HG02623 (cell line): ENCODE measurements around the gene OSCP1.

Experiments
- ATAC-seq: cut with Tn5 transposase; IDR thresholded peaks from one replicate; pipeline ENCODE4 v1.9.1; 2021; ENCODE audit warnings: moderate library complexity; ENCODE audit not compliant: unreplicated experiment

Gene OSCP1

DNA sequence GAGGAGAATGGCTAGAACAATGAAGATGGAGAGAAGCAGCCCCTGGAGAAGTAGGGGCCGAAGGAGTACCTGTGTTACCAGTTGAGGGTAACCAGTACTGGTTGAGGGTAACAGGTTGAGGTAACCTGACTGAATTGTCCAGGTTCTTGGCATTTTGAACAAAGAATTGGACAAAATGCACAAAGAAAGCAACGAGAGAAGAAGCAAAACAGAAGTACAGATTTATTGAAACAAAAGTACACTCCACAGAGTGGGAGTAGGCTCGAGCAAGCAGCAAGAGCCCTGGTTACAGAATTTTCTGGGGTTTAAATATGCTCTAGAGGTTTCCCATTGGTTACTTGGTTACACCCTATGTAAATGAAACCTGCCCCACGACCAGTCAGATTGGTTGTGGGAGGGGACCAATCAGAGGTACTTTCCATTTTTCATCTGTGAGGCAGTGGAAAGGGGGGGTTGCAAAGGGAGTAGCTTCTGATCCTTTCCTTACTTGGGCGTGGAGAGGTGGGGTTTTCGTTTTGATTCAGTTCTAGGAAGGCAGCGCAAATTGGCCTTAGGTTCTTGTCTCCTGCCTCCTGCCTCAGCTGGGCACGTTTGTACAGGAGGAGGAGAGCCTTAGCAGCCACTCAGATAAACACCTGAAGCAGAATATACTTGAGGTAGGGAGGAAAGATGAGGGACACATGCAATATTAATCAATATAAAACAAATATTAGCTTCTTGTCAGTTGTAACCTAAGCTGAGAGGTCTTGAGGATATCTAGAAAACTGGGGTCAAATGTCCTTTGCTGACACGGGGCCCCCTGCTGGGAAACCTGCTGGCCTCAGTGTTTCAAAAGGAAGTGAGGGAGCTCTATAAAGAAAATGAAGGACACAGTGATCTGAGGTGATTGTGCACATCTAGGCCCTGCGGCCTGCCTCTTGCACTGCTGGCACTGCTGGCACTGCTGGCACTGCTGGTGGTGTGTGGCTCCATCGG, 38.3 kb downstream of the OSCP1 start:
- ATAC-seq: no peak

DNA sequence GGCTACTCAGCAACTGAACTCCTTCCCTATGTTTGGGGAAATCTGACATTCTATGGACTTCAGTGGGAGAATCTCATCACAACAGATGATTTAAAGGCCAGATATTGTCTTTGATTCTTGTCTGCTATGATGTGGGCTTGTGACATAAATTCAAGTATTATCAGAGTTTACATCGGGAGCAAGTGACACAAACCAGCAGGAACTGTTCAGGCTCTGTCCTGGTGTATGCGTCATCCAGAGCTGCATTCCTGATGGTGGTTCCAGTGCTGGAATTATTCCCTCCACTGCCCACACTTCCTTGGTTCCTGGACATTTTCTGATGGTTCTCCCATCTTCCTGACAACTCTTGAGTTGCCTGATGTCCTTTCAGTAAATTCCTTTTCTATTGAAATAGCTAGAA, 41.8 kb downstream of the OSCP1 start:
- no peak for ATAC-seq

DNA sequence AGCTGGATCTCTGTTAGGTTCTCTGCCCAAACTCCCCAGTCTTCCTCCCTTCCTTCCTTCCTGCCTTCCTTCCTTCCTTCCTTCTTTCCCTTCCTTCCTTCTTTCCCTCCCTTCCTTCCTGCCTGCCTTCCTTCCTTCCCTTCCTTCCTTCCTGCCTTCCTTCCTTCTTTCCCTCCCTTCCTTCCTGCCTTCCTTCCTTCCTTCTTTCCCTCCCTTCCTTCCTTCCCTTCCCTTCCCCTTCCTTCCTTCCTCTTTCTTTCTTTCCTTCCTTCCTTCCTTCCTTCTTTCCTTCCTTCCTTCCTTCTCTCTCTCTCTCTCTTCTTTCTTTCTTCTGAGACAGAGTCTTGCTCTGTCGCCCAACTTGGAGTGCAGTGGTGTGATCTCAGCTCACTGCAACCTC, 43.8 kb downstream of the OSCP1 start:
- no peak for ATAC-seq

DNA sequence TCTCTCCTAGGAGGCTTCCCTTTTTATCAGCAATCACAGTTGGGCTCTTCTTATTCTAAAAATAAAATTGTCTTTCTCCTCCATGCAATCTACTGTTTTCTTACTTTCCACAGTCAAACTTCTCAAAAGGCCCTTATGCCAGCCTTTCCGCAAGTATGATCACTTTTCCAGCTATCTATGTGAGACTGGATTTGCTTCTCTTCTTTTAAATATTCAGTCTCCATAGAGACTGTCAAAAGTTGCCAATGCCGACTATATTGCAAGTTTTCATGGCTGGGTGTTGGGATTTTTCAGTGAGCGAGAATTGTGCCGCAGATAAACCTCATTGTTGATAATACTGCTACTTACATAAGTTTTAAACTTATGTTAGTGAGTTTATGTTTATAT, 47.8 kb downstream of the OSCP1 start:
- ATAC-seq: no peak

GRCh38 chr1:36401602-36402503, 48.4 kb downstream of the OSCP1 start:
- no peak for ATAC-seq

- ATAC-seq: peak; percentile 56
Measured at GRCh38 chr1:36400825-36401601, 49.2 kb downstream of the OSCP1 start.

DNA sequence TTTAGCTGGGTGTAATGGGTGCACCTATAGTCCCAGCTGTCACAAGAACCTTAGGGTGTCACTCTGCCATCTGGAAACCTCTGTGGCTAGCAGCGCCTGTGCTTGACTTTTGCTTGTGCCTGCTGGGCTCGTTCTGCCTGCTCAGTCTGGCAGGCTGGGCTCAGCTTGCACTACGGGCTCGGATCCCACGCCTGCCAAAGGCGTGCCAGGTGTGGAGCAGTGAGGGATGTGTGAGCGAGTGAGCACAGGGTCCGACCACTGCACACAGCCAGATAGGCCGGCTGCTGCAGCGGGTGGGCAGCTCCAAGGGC, 49.8 kb downstream of the OSCP1 start:
- no peak for ATAC-seq

GRCh38 chr1:36398370-36398977, 51.8 kb downstream of the OSCP1 start:
- ATAC-seq: no peak

- ATAC-seq: peak; percentile 52
Measured at GRCh38 chr1:36397378-36398230, 52.6 kb downstream of the OSCP1 start, which contains the start of gene LSM10. TSS of gene LSM10 (minus strand) at chr1:36397908. CDS start at chr1:36394129, 3,779 bp downstream.

GRCh38 chr1:36397083-36397377, 53.2 kb downstream of the OSCP1 start:
- ATAC-seq: no peak

DNA sequence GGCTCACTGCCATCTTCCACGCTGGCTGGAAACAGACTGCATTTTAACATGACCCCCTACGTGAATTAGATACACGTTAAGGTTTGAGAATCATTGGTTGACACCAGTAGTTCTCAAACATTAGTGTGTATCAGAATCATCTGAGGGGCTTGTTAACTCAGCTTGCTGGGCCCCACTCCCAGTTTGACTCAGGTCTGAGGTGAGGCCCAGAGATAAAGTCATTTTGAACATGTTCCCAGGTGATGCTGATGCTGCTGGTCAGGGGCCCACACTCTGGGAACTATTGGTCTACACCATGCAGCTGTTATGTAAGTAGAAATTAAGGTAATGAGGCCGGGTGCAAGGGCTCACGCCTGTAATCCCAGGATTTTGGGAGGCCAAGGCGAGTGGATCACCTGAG, 53.9 kb downstream of the OSCP1 start:
- ATAC-seq: no peak

GRCh38 chr1:36393686-36394085, 56.6 kb downstream of the OSCP1 start:
- no peak for ATAC-seq

DNA sequence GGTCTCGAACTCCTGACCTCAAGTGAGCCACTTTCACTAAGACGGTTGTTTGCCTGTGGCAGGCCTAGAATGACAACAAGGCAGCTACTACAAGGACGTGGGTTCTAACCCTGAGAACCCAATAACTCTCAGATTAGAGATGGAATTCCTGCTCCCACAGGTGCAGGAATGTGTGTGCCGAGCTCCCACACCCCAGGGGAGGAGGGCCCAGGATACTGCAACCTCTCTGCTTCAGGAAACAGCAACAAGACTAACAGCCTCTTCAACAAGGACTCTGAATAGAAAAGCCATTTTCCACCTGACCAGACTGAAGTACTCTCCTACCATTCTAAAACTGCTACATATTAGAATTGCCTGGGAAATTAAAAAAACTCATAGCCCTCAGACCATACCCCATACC, 57.4 kb downstream of the OSCP1 start:
- ATAC-seq: no peak

DNA sequence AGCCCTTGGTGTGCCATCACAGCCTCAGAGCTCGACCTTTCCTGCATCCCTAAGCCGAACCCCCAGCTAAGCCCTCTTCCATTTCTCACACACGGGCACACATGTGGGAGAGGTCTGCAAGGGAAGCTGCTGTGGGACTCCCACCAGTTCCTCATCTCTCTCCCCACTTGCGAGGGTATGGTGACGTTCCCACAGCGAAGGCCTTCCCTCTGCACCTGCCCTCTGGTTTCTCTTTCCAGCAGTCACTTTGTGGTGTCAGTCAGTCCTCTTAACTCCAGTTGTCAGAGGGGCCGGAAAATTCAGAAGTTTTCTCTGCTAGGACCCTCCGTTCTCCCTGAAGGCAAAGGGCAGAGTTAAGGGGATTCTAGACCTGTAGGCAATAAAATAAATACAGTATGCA, 59.0 kb downstream of the OSCP1 start:
- ATAC-seq: no peak

DNA sequence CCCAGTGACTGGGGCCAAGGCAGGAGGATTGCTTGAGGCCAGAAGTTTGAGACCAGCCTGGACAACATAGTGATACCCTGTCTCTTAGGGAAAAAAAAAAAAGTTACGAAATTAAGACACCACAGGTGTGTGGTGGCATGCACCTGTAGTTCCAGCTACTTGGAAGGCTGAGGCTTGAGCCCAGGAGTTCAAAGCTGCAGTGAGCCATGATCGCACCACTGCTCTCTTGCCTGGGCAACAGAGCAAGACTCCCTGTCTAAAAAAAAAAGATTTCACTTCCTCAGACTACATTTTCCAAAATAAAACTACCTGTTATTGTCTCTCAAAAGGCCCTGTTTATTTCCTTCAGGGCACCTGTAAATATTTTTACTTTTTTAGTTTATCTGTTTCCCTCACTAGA, 59.8 kb downstream of the OSCP1 start:
- no peak for ATAC-seq

- ATAC-seq: no peak
Measured at GRCh38 chr1:36389999-36390398, 60.3 kb downstream of the OSCP1 start.

GRCh38 chr1:36389261-36389660, 61.0 kb downstream of the OSCP1 start:
- ATAC-seq: no peak

DNA sequence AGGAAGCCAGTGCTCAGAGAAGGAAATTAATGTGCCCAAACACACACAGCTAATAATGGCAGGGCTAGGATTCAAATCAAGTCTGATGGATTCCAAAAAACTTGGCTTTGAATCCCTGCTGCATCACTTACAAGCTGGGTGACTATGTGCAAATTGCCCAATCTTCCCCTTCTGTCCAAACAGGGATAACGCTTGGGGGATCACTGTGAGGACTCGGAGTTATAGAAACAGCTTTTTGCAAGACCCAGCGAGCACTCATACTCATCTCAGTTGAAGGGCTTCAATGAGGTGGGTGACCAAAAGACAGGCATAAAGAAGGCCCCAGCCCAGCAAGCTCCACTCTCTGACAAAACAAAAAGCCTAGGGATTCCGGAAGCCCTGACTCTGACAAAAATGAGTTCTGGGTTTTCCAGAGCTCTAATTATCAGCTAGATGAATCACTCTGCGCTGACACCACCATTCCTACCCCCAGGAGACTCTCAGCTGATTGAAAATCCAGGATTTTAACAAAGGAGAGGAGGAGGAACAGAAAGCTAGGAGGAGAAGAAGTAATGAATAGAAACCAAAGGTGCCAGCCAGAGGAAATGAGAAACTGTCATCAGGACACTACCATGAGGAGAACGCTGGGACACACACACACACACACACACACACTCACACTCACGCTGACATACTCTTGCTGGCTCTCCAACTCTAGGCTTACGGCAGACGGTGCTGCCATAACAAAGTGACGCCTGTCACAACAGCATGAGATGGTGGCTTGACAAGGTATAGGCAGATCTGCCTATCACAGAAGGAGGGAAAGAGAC, 62.9 kb downstream of the OSCP1 start:
- no peak for ATAC-seq
